Activated naive CD4-positive, alpha-beta T cell treated with Interleukin-2 at 50 U/mL for 16 hours (primary cell): ENCODE results near the gene RPL10.
A peak's percentile ranks its signal among the peaks of the same experiment; 100 is the strongest.
"Not testable (repeated sequence)": the region's sequence is repeated elsewhere in the genome, so short reads cannot be mapped to it uniquely, and the experiment has no call there.

Experiments used
- DNase-seq: peaks from one replicate; pipeline ENCODE4 v3.0.0-alpha.2; 2020

The RPL10 gene

GRCh38 chrX:154378799-154379568 lies 19.2 kb upstream of the RPL10 start, which contains the start of gene EMD:
Gene EMD, plus strand, starts transcription at chrX:154379295. Its CDS starts 190 bp downstream, at chrX:154379485.
- peak; percentile 96 for DNase-seq

GRCh38 chrX:154379569-154379951 lies 18.6 kb upstream of the RPL10 start:
- no peak for DNase-seq

GRCh38 chrX:154380153-154380552 lies 18.0 kb upstream of the RPL10 start:
- no peak for DNase-seq

- DNase-seq, result no peak
These were observed 17.4 kb upstream of the RPL10 start for GRCh38 chrX:154380787-154381186.

- no peak for DNase-seq
These were observed 16.9 kb upstream of the RPL10 start for GRCh38 chrX:154381271-154381670.

- no peak for DNase-seq
These were observed 15.6 kb upstream of the RPL10 start for GRCh38 chrX:154382483-154383069.

GRCh38 chrX:154383359-154384283 lies 14.6 kb upstream of the RPL10 start:
- no peak for DNase-seq

- DNase-seq, result no peak
These were observed 13.8 kb upstream of the RPL10 start for GRCh38 chrX:154384284-154384892.

GRCh38 chrX:154388094-154388493 lies 10.1 kb upstream of the RPL10 start:
- not testable (repeated sequence) for DNase-seq

- not testable (repeated sequence) for DNase-seq
These were observed 9.5 kb upstream of the RPL10 start for GRCh38 chrX:154388649-154389048.

- DNase-seq, result not testable (repeated sequence)
These were observed 8.1 kb upstream of the RPL10 start for GRCh38 chrX:154389812-154390747.

- DNase-seq, result not testable (repeated sequence)
These were observed 1.8 kb upstream of the RPL10 start for GRCh38 chrX:154396363-154396762.

GRCh38 chrX:154396973-154397887 lies 947 bp upstream of the RPL10 start:
- DNase-seq, result peak; percentile 76

GRCh38 chrX:154398668-154399526 lies 720 bp downstream of the RPL10 start:
- DNase-seq, result peak; percentile 84

- DNase-seq, result peak; percentile 39
These were observed 1.6 kb downstream of the RPL10 start for GRCh38 chrX:154399527-154400368.

GRCh38 chrX:154400369-154400817 lies 2.2 kb downstream of the RPL10 start:
- not testable (repeated sequence) for DNase-seq

GRCh38 chrX:154401045-154401799 lies 3.0 kb downstream of the RPL10 start:
- no peak for DNase-seq
